HFF-Myc (cell line): ENCODE data around the gene PRICKLE1.

Source experiments
- DNase-seq: peaks from one replicate; pipeline ENCODE4 v3.0.0-alpha.2; 2011; ENCODE audit warnings: low read depth; ENCODE audit errors: extremely low read depth
- H3K4me3 ChIP-seq: replicated peaks from 2 replicates; pipeline ENCODE4 v1.5.1; 2011; ENCODE audit warnings: low read depth, mild to moderate bottlenecking, control low read depth, low read length
- CTCF ChIP-seq: IDR thresholded peaks from 2 replicates; pipeline ENCODE4 v1.5.1; 2012; ENCODE audit warnings: mild to moderate bottlenecking, low read depth, low read length, control low read depth; ENCODE audit errors: missing control alignments

Gene PRICKLE1

DNA sequence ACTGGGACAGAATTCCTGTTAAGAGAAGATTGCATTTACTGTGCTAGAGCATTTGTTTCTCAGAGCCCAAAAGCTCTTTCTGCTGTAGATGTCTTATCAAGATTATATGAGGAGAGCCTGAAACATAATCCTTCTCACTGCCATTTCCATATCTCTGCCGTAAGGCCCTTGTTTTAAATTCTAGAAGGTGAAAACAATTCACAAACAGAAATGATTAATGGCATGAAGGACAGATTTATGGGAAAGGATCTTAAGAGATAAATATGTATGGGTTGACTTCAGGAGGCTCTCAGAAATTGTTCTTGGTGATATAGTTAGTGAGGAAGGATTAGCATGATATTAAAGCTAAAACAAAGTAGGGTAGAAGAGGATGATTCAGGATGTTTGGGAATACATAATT, 40.8 kb upstream of the PRICKLE1 start:
- TF ChIP-seq CTCF, result no peak
- DNase-seq, result no peak
- no peak overlapping the region for H3K4me3 ChIP-seq

DNA sequence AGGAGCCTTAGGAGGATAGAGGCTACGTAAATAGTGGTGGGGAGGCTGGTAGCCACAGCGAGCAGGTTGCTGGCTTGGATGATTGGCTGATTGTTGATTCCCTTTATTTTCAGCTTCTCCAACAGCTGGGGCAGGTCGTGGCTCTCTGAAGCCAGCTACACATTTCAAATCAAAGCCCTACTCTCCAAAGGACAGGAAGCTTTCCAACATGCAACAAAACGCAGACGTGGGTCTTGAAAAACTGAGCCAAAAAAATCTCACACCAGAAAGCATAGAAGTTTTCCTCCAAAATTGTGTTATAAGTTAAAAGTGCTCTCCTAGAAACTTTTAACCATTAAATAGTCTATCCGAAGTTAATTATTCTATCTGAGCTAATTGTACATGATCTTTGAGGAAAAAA, 37.6 kb upstream of the PRICKLE1 start:
- no peak overlapping the region for H3K4me3 ChIP-seq
- DNase-seq, result no peak
- TF ChIP-seq CTCF, result no peak

- DNase-seq, result no peak
- H3K4me3 ChIP-seq, result no peak overlapping the region
- no peak for TF ChIP-seq CTCF
These were observed 36.1 kb upstream of the PRICKLE1 start for GRCh38 chr12:42625611-42626010.

- H3K4me3 ChIP-seq, result no peak overlapping the region
- no peak for TF ChIP-seq CTCF
- no peak for DNase-seq
These were observed 28.1 kb upstream of the PRICKLE1 start for GRCh38 chr12:42617622-42618021.

DNA sequence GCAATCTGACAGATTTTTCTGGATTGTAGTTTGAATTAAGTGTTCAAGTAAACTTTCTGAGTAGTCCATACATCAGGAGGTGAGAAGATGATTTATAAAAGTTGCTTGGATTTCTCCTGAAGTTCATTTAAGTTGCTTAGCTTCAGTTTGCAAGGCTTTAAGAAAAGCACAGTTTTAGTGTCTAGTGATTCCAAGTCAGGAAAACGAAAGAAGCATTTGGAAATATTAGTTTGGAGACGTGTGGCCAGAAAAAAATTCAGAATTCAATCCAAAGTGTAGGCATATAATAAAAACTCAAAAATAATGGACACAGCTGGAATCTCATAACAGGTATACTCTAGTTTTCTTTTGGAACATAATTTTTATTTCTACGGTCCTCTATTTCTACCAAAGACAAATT, 25.5 kb upstream of the PRICKLE1 start:
- no peak for DNase-seq
- no peak for TF ChIP-seq CTCF

GRCh38 chr12:42612231-42612613, 22.7 kb upstream of the PRICKLE1 start:
- H3K4me3 ChIP-seq, result no peak overlapping the region
- DNase-seq, result no peak
- TF ChIP-seq CTCF, result no peak

More for the DNA sequence above, 25.5 kb upstream of the PRICKLE1 start:
- no peak overlapping the region for H3K4me3 ChIP-seq

- H3K4me3 ChIP-seq, result no peak overlapping the region
- TF ChIP-seq CTCF, result no peak
- DNase-seq, result no peak
These were observed 22.2 kb upstream of the PRICKLE1 start for GRCh38 chr12:42611571-42612230.
